GM21526 (cell line): ENCODE measurements around the gene ATP11C.

Experiments used
- ATAC-seq: cut with Tn5 transposase; IDR thresholded peaks from one replicate; pipeline ENCODE4 v1.9.1; 2021; ENCODE audit warnings: moderate library complexity; ENCODE audit not compliant: unreplicated experiment, low FRiP score

ATP11C gene

GRCh38 chrX:139815771-139816170 is 117.1 kb downstream of the ATP11C start:
- ATAC-seq, result no peak

- no peak for ATAC-seq
These were observed 120.8 kb downstream of the ATP11C start for GRCh38 chrX:139811942-139812629.

- no peak for ATAC-seq
These were observed 128.4 kb downstream of the ATP11C start for GRCh38 chrX:139804482-139804881.

GRCh38 chrX:139803224-139803623 is 129.6 kb downstream of the ATP11C start:
- no peak for ATAC-seq

GRCh38 chrX:139802048-139802447 is 130.8 kb downstream of the ATP11C start:
- ATAC-seq, result no peak

GRCh38 chrX:139801397-139801813 is 131.4 kb downstream of the ATP11C start:
- ATAC-seq, result no peak

- no peak for ATAC-seq
These were observed 134.2 kb downstream of the ATP11C start for GRCh38 chrX:139798701-139799100.

GRCh38 chrX:139795196-139795595 is 137.7 kb downstream of the ATP11C start:
- ATAC-seq, result peak; percentile 99

- ATAC-seq, result no peak
These were observed 145.3 kb downstream of the ATP11C start for GRCh38 chrX:139787601-139788000.

- ATAC-seq, result peak; percentile 94
These were observed 148.0 kb downstream of the ATP11C start for GRCh38 chrX:139784807-139785206.

- ATAC-seq, result no peak
These were observed 148.9 kb downstream of the ATP11C start for GRCh38 chrX:139783959-139784358.

GRCh38 chrX:139783030-139783429 is 149.8 kb downstream of the ATP11C start:
- no peak for ATAC-seq

- ATAC-seq, result no peak
These were observed 156.3 kb downstream of the ATP11C start for GRCh38 chrX:139776599-139776998.

- no peak for ATAC-seq
These were observed 162.5 kb downstream of the ATP11C start for GRCh38 chrX:139770366-139770765.

GRCh38 chrX:139766545-139766983 is 166.3 kb downstream of the ATP11C start:
- peak; percentile 67 for ATAC-seq

- ATAC-seq, result no peak
These were observed 170.3 kb downstream of the ATP11C start for GRCh38 chrX:139762400-139763183.

GRCh38 chrX:139759637-139760036 is 173.2 kb downstream of the ATP11C start:
- ATAC-seq, result no peak

GRCh38 chrX:139758809-139759208 is 174.0 kb downstream of the ATP11C start:
- no peak for ATAC-seq

- ATAC-seq, result no peak
These were observed 174.6 kb downstream of the ATP11C start for GRCh38 chrX:139758250-139758649.

- ATAC-seq, result no peak
These were observed 181.8 kb downstream of the ATP11C start for GRCh38 chrX:139751053-139751452.

- ATAC-seq, result no peak
These were observed 182.5 kb downstream of the ATP11C start for GRCh38 chrX:139750390-139750789.

GRCh38 chrX:139739138-139739537 is 193.7 kb downstream of the ATP11C start:
- peak; percentile 95 for ATAC-seq
